ENCODE data around the gene SCYL1. TPM values are rescaled to one million over a fixed set of nuclear protein-coding genes. Genes with fewer than 3 reads are reported as not detected.

SCYL1 gene
- total and polyA plus RNA-seq, 2 experiments from 2014 or later: 146 to 168 TPM

DNA sequence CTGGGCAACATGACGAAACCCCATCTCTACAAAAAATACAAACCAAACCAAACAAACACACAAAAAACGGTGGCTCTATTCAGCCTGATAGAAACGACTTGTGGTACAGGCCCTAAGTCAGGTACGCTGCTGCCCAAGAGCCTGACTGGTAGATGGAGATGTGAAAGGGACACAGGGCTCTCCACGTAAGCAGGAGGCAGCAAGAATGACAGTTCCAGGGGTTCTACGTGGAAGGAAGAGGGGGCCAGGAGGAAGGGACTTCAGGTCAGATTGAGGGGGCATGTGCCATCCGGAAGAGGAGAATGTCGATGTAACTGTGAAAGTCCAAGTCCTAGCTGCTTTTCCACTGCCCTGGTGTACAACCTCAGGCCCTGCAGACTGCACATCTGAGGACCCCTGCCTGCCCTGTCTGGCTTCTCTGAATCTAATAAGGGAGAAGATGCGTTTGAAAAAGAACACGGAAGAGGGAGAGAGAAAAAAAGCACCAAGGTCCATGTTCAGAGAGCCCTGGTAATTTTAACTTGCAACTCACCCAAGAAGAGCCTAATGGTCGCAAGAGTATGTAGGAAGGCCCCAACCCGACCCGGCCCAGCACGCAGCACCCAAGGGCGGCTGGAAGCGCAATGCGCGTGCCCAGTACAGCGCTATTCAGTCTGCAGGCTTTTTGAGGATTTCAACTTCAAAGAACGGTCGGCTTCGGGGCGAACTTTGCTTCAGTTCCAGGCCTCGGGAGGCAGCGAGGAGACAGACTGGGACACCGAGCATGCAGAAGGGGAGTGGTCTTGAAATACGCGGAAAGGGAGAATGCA is 44.5 kb downstream of the SCYL1 start:
- H3K36me3 ChIP-seq: no peaks in the 10 kb centered on the region
- peak overlapping the region; percentile 80 for H3K27ac ChIP-seq
- H3K4me3 ChIP-seq: peak overlapping the region; percentile 91
- H3K4me1 ChIP-seq (ENCODE audit: low read depth): peaks cover 19% of the 10 kb centered on the region
- no peaks in the 10 kb centered on the region for H3K27me3 ChIP-seq
- no peak for DNase-seq (ENCODE audit: low read depth in 1 of 2, low spot score in 1 of 2)
- TF ChIP-seq, protein P1, sequence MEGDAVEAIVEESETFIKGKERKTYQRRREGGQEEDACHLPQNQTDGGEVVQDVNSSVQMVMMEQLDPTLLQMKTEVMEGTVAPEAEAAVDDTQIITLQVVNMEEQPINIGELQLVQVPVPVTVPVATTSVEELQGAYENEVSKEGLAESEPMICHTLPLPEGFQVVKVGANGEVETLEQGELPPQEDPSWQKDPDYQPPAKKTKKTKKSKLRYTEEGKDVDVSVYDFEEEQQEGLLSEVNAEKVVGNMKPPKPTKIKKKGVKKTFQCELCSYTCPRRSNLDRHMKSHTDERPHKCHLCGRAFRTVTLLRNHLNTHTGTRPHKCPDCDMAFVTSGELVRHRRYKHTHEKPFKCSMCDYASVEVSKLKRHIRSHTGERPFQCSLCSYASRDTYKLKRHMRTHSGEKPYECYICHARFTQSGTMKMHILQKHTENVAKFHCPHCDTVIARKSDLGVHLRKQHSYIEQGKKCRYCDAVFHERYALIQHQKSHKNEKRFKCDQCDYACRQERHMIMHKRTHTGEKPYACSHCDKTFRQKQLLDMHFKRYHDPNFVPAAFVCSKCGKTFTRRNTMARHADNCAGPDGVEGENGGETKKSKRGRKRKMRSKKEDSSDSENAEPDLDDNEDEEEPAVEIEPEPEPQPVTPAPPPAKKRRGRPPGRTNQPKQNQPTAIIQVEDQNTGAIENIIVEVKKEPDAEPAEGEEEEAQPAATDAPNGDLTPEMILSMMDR (IDR thresholded peaks at IDR 0.05; ENCODE audit: low read depth, low read length): no peak
- no peaks in the 10 kb centered on the region for H3K9me3 ChIP-seq (ENCODE audit: low read depth)

DNA sequence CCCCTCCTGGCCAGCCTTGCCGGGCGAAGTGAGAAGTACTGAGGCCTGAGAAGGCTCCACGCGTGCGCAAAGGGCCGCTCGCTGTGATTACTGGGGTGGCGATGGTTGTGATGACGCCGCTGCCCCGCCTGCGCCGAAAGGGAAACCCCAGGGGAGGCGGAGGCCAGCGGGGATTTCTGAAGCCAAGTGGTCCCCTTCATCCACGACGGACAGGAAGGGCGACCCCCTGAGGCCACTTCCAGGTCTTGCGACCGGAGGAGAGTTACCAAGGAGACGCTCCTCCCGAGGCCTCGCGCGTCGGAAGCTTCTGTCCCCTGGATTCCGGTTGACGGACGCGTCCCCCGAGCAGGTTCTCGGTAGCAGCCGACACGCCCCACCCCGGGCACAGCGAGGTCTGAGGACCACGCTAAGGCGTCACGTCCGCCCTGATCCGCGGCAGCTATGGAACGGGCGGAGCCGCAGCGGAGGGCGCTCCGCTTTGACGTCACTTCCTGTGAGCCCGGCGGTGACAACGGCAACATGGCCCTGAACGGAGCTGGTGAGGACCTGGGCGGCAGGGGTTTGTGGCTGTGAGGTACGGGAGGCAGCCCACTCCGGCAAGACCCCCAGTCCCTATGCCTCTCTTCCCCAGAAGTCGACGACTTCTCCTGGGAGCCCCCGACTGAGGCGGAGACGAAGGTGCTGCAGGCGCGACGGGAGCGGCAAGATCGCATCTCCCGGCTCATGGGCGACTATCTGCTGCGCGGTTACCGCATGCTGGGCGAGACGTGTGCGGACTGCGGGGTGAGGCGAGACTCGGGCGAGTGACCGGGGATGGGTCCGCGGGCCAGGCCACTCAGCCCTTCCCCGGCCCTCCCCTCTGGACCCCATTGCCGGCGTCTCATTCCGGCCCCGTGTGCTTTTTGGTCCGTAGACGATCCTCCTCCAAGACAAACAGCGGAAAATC is 45.4 kb downstream of the SCYL1 start, which contains the start of gene ZNRD2:
Gene ZNRD2 (plus strand): TSS at position 505 of the 946 bp plus-strand sequence. CDS start 15 bp downstream, at position 520.
- Histone ChIP-seq H3K9me3 (ENCODE audit: low read depth) (no peaks in the 10 kb centered on the region), H3K27ac (peak within 1 kb of the TSS; percentile 80), H3K36me3 (no peaks in the 10 kb centered on the region), H3K4me3 (peak within 1 kb of the TSS; percentile 91), H3K27me3 (peaks cover 4% of the 10 kb centered on the region), H3K4me1 (ENCODE audit: low read depth) (peaks cover 24% of the 10 kb centered on the region)
- TF ChIP-seq, protein P1 (IDR thresholded peaks at IDR 0.05; ENCODE audit: low read depth, low read length): peak; percentile 33
- DNase-seq (ENCODE audit: low read depth in 1 of 2, low spot score in 1 of 2): peak; percentile 99

DNA sequence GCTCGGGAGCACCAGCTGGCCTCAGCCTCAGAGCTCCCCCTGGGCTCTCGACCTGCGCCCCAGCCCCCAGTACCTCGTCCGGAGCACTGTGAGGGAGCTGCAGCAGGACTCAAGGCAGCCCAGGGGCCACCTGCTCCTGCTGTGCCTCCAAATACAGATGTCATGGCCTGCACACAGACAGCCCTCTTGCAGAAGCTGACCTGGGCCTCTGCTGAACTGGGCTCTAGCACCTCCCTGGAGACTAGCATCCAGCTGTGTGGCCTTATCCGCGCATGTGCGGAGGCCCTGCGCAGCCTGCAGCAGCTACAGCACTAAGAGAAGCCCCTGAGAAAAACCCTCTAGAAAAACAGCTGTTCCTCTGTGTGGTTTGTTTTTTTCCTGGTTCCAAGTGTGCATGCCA is 46.5 kb downstream of the SCYL1 start:
- H3K36me3 ChIP-seq: no peaks in the 10 kb centered on the region
- H3K27me3 ChIP-seq: peaks cover 5% of the 10 kb centered on the region
- H3K4me1 ChIP-seq (ENCODE audit: low read depth): peaks cover 26% of the 10 kb centered on the region
- no peak for DNase-seq (ENCODE audit: low read depth in 1 of 2, low spot score in 1 of 2)
- H3K9me3 ChIP-seq (ENCODE audit: low read depth): no peaks in the 10 kb centered on the region
- peak overlapping the region; percentile 49 for H3K4me3 ChIP-seq
- no peak overlapping the region for H3K27ac ChIP-seq
- TF ChIP-seq, protein P1 (IDR thresholded peaks at IDR 0.05; ENCODE audit: low read depth, low read length): no peak

- Histone ChIP-seq H3K27ac (peak overlapping the region; percentile 40), H3K4me1 (ENCODE audit: low read depth) (peaks cover 30% of the 10 kb centered on the region), H3K36me3 (no peaks in the 10 kb centered on the region), H3K4me3 (peak overlapping the region; percentile 49), H3K27me3 (peaks cover 5% of the 10 kb centered on the region), H3K9me3 (ENCODE audit: low read depth) (no peaks in the 10 kb centered on the region)
- DNase-seq (ENCODE audit: low read depth in 1 of 2, low spot score in 1 of 2): peak in 1 of 2 donors; percentile 57
- TF ChIP-seq, protein P1 (IDR thresholded peaks at IDR 0.05; ENCODE audit: low read depth, low read length): peak; percentile 46
These were observed 47.1 kb downstream of the SCYL1 start for GRCh38 chr11:65571940-65572339.

- H3K4me1 ChIP-seq (ENCODE audit: low read depth): peaks cover 32% of the 10 kb centered on the region
- peaks cover 5% of the 10 kb centered on the region for H3K27me3 ChIP-seq
- peak within 1 kb of the TSS; percentile 40 for H3K27ac ChIP-seq
- no peaks in the 10 kb centered on the region for H3K9me3 ChIP-seq (ENCODE audit: low read depth)
- no peaks in the 10 kb centered on the region for H3K36me3 ChIP-seq
- H3K4me3 ChIP-seq: peak within 1 kb of the TSS; percentile 49
- TF ChIP-seq, protein P1 (IDR thresholded peaks at IDR 0.05; ENCODE audit: low read depth, low read length): no peak
- DNase-seq (ENCODE audit: low read depth in 1 of 2, low spot score in 1 of 2): peak; percentile 88 to 89
These were observed 47.6 kb downstream of the SCYL1 start, which contains the start of gene FAM89B for GRCh38 chr11:65572356-65573051. Gene FAM89B (plus strand): TSS chr11:65572538. CDS start chr11:65572670, 132 bp downstream.
